Astrocyte (in vitro differentiated cells and primary cell): Measurements from ENCODE around the gene WDR37.

ENCODE experiments used
- CTCF ChIP-seq: IDR thresholded peaks from 2 replicates; pipeline ENCODE4 v1.5.1; 2011; ENCODE audit warnings: low read depth, mild to moderate bottlenecking, inconsistent platforms, low read length, moderate library complexity; ENCODE audit not compliant: insufficient read depth
- EZH2 ChIP-seq: IDR thresholded peaks from 2 replicates; pipeline ENCODE4 v1.6.1; 2012; ENCODE audit warnings: mild to moderate bottlenecking, low read length, inconsistent platforms; ENCODE audit not compliant: insufficient read depth

- TF ChIP-seq CTCF (no peak), EZH2 (no peak)
These were observed 76.4 kb downstream of the WDR37 start for GRCh38 chr10:1132584-1132983.
